ENCODE measurements around the gene CYLD. TPM values are rescaled to one million over a fixed set of nuclear protein-coding genes. Genes with fewer than 3 reads are reported as not detected.

The CYLD gene
- total RNA-seq, 1 experiment from 2014 or later: 10.1 TPM

- in situ Hi-C loops (cut with HindIII; ENCODE audit: low pct_unique_long_range_greater_than_20kb, low sequenced_read_pairs): no loop called here
- Histone ChIP-seq H3K9me3 (ENCODE audit: control insufficient read depth, insufficient read depth, low read depth, low read length) (no peaks in the 10 kb centered on the region), H3K27me3 (ENCODE audit: control insufficient read depth, insufficient read depth, low read length) (no peaks in the 10 kb centered on the region), H3K27ac (ENCODE audit: low read length) (no peak overlapping the region), H3K36me3 (ENCODE audit: control insufficient read depth, insufficient read depth, low read length) (no peaks in the 10 kb centered on the region), H3K4me3 (ENCODE audit: low read depth in 2 of 2, low read length in 2 of 2) (no peak overlapping the region), H3K4me1 (ENCODE audit: control insufficient read depth, insufficient read depth, low read length) (no peaks in the 10 kb centered on the region)
- CTCF ChIA-PET: no interaction called here
- no TSS peak for BruUV-seq (replicated peaks)
- TF ChIP-seq TCF7L2 (IDR thresholded peaks at IDR 0.05; ENCODE audit: low read depth, low read length): no peak
- TF ChIP-seq CTCF (IDR thresholded peaks at IDR 0.05): no peak
- TF ChIP-seq POLR2AphosphoS5 (IDR thresholded peaks at IDR 0.05; ENCODE audit: low read depth, low read length): no peak
- TF ChIP-seq REST (IDR thresholded peaks at IDR 0.05; ENCODE audit: insufficient read depth in 1 of 2, low read depth in 2 of 2, low read length in 1 of 2): no peak
- TF ChIP-seq SIN3A (IDR thresholded peaks at IDR 0.05; ENCODE audit: borderline replicate concordance, insufficient read depth, low read depth, low read length): no peak
- POLR2A ChIA-PET: no interaction called here
- ATAC-seq: no peak
- intact Hi-C loops (cut with micrococcal nuclease; ENCODE audit: unreplicated experiment): no loop called here
- DNase-seq (ENCODE audit: low read depth, low spot score): no peak
Measured at GRCh38 chr16:50705436-50706110, 36.3 kb upstream of the CYLD start.

- Histone ChIP-seq H3K27ac (ENCODE audit: low read length) (no peak overlapping the region), H3K36me3 (ENCODE audit: control insufficient read depth, insufficient read depth, low read length) (no peaks in the 10 kb centered on the region), H3K27me3 (ENCODE audit: control insufficient read depth, insufficient read depth, low read length) (no peaks in the 10 kb centered on the region), H3K9me3 (ENCODE audit: control insufficient read depth, insufficient read depth, low read depth, low read length) (no peaks in the 10 kb centered on the region), H3K4me3 (ENCODE audit: low read depth in 2 of 2, low read length in 2 of 2) (no peak overlapping the region), H3K4me1 (ENCODE audit: control insufficient read depth, insufficient read depth, low read length) (no peaks in the 10 kb centered on the region)
- intact Hi-C loops (cut with micrococcal nuclease; ENCODE audit: unreplicated experiment): no loop called here
- in situ Hi-C loops (cut with HindIII; ENCODE audit: low pct_unique_long_range_greater_than_20kb, low sequenced_read_pairs): no loop called here
- ChIA-PET CTCF (no interaction called here), POLR2A (no interaction called here)
- ATAC-seq (no peak), DNase-seq (ENCODE audit: low read depth, low spot score) (no peak)
- TF ChIP-seq POLR2AphosphoS5 (IDR thresholded peaks at IDR 0.05; ENCODE audit: low read depth, low read length) (no peak), REST (IDR thresholded peaks at IDR 0.05; ENCODE audit: insufficient read depth in 1 of 2, low read depth in 2 of 2, low read length in 1 of 2) (no peak)
- BruUV-seq (replicated peaks): no TSS peak
Measured at GRCh38 chr16:50706250-50706649, 35.6 kb upstream of the CYLD start.

All from Panc1 (cell line).